H1 (cell line): ENCODE results near the gene LIPC. TPM values are rescaled to one million over a fixed set of nuclear protein-coding genes. Genes with fewer than 3 reads are reported as not detected.

Experiments
- CTCF ChIA-PET: fragments of 300-600 bp; sonication (Branson Sonifier 250); formaldehyde crosslinking; loops from one replicate; lab custom pipeline; 2021; ENCODE audit not compliant: partially characterized antibody; lab: Charles Lee
- POLR2A ChIA-PET: fragments of 300-600 bp; sonication (Branson Sonifier 250); formaldehyde crosslinking; loops from one replicate; lab custom pipeline; 2021; ENCODE audit warnings: inconsistent platforms; ENCODE audit not compliant: partially characterized antibody; lab: Charles Lee
- DNase-seq, 2 experiments: peaks; one replicate each; pipeline versions ENCODE4 v3.0.0 to v3.0.0-alpha.2; 2010 to 2022; ENCODE audit warnings: low spot score in 2 of 2, low read depth in 1 of 2, mixed read lengths in 1 of 2
- FAIRE-seq: peaks from 2 replicates; lab custom pipeline; 2011; peaks lifted over from hg19 to GRCh38; lab: Jason Lieb, UNC
- H2AFZ ChIP-seq: 2 replicates; pipeline ENCODE4 v1.8.1; 2012; ENCODE audit warnings: low read length, inconsistent platforms
- H2AK5ac ChIP-seq: 2 replicates; pipeline ENCODE4 v1.6.1; 2013; ENCODE audit warnings: low read depth, low read length
- H2BK120ac ChIP-seq: replicated peaks from 2 replicates; pipeline ENCODE3; 2013; ENCODE audit warnings: low read depth, low read length, inconsistent platforms
- H2BK12ac ChIP-seq: 2 replicates; pipeline ENCODE4 v1.6.1; 2013; ENCODE audit warnings: low read depth, low read length
- H2BK15ac ChIP-seq: 2 replicates; pipeline ENCODE4 v1.6.1; 2013; ENCODE audit warnings: low read length
- H2BK20ac ChIP-seq: 2 replicates; pipeline ENCODE4 v1.6.1; 2013; ENCODE audit warnings: low read length
- H2BK5ac ChIP-seq: 2 replicates; pipeline ENCODE4 v1.6.1; 2013; ENCODE audit warnings: low read depth, low read length
- H3K14ac ChIP-seq: 2 replicates; pipeline ENCODE4 v1.6.1; 2013; ENCODE audit warnings: inconsistent platforms; ENCODE audit not compliant: insufficient read length
- H3K18ac ChIP-seq: 2 replicates; pipeline ENCODE4 v1.6.1; 2013; ENCODE audit warnings: low read length; ENCODE audit errors: extremely low read depth
- H3K23ac ChIP-seq: 2 replicates; pipeline ENCODE4 v1.6.1; 2013; ENCODE audit warnings: inconsistent platforms; ENCODE audit not compliant: insufficient read length
- H3K23me2 ChIP-seq: 2 replicates; pipeline ENCODE4 v1.6.1; 2013; ENCODE audit warnings: low read depth, low read length
- H3K27ac ChIP-seq: 2 replicates; pipeline ENCODE4 v1.6.1; 2011; ENCODE audit warnings: low read depth, low read length, inconsistent platforms
- H3K27me3 ChIP-seq, 4 experiments: replicated peaks in 1 of 4; 1 replicate in 1 of 4; 2 replicates in 3 of 4; pipeline versions ENCODE4 v1.6.1 to v1.8.1; 2011 to 2013; ENCODE audit warnings: low read length in 3 of 4, mild to moderate bottlenecking in 3 of 4, inconsistent platforms in 2 of 4, mixed read lengths in 2 of 4, moderate library complexity in 1 of 4; ENCODE audit not compliant: control insufficient read depth in 3 of 4, insufficient read depth in 3 of 4; ENCODE audit errors: extremely low read depth in 1 of 4
- H3K36me3 ChIP-seq, 4 experiments: 2 replicates each; pipeline versions ENCODE4 v1.6.1 to v1.8.1; 2011 to 2013; ENCODE audit warnings: mild to moderate bottlenecking in 4 of 4, low read length in 3 of 4, moderate library complexity in 2 of 4, control low read depth in 1 of 4, inconsistent platforms in 1 of 4; ENCODE audit not compliant: insufficient read depth in 4 of 4, control insufficient read depth in 2 of 4
- H3K4ac ChIP-seq: replicated peaks from 2 replicates; pipeline ENCODE3; 2013; ENCODE audit warnings: low read length, low read depth, mixed read lengths, inconsistent platforms; ENCODE audit not compliant: insufficient read length
- H3K4me1 ChIP-seq, 4 experiments: replicated peaks in 1 of 4; 1 replicate in 1 of 4; 2 replicates in 3 of 4; pipeline versions ENCODE4 v1.6.1 to v1.8.1; 2011 to 2013; ENCODE audit warnings: low read length in 3 of 4, inconsistent platforms in 2 of 4, mixed read lengths in 1 of 4; ENCODE audit not compliant: insufficient read depth in 4 of 4, control insufficient read depth in 3 of 4
- H3K4me2 ChIP-seq, 2 experiments: 2 replicates each; pipeline versions ENCODE4 v1.6.1 to v1.8.1; 2011 to 2013; ENCODE audit warnings: low read depth in 2 of 2, low read length in 2 of 2, control low read depth in 1 of 2, inconsistent platforms in 1 of 2, mild to moderate bottlenecking in 1 of 2; ENCODE audit not compliant: insufficient read depth in 1 of 2
- H3K4me3 ChIP-seq, 4 experiments: fragments of 200-600, 300-600 bp in 1 of 4; sonication (generic), shearing (Covaris generic), sonication (Bioruptor Twin) in 1 of 4; 2 replicates each; pipeline versions ENCODE4 v1.5.1 to v1.8.1; 2011 to 2016; ENCODE audit warnings: low read length in 4 of 4, low read depth in 3 of 4, control low read depth in 2 of 4, inconsistent platforms in 2 of 4, mild to moderate bottlenecking in 2 of 4, mixed read lengths in 1 of 4, moderate library complexity in 1 of 4; ENCODE audit not compliant: insufficient read depth in 2 of 4; ENCODE audit errors: extremely low read depth in 1 of 4
- H3K56ac ChIP-seq: replicated peaks from 2 replicates; pipeline ENCODE3; 2013; ENCODE audit warnings: low read depth, mild to moderate bottlenecking, mixed read lengths, low read length, inconsistent platforms; ENCODE audit not compliant: insufficient read length
- H3K79me1 ChIP-seq: 2 replicates; pipeline ENCODE4 v1.6.1; 2013; ENCODE audit warnings: low read depth, low read length, control low read depth
- H3K79me2 ChIP-seq, 2 experiments: 2 replicates each; pipeline versions ENCODE4 v1.6.1 to v1.8.1; 2012 to 2013; ENCODE audit warnings: low read length in 2 of 2, mild to moderate bottlenecking in 2 of 2, inconsistent platforms in 1 of 2; ENCODE audit not compliant: insufficient read depth in 2 of 2, control insufficient read depth in 1 of 2
- H3K9ac ChIP-seq, 4 experiments: replicated peaks in 1 of 4; 1 replicate in 1 of 4; 2 replicates in 3 of 4; pipeline versions ENCODE4 v1.6.1 to v1.8.1; 2011 to 2013; ENCODE audit warnings: low read depth in 3 of 4, low read length in 3 of 4, control low read depth in 2 of 4, mild to moderate bottlenecking in 2 of 4, moderate library complexity in 2 of 4, inconsistent platforms in 1 of 4; ENCODE audit errors: extremely low read depth in 1 of 4
- H3K9me3 ChIP-seq, 2 experiments: 2 replicates each; pipeline versions ENCODE4 v1.6.1 to v1.8.1; 2012 to 2013; ENCODE audit warnings: mild to moderate bottlenecking in 2 of 2, moderate library complexity in 2 of 2, control low read depth in 1 of 2, inconsistent platforms in 1 of 2, low read depth in 1 of 2, low read length in 1 of 2, mixed read lengths in 1 of 2; ENCODE audit not compliant: insufficient read depth in 2 of 2
- H4K20me1 ChIP-seq, 2 experiments: replicated peaks in 1 of 2; 2 replicates each; pipeline versions ENCODE3 to v1.8.1; 2011 to 2013; ENCODE audit warnings: inconsistent platforms in 2 of 2, low read length in 2 of 2, mild to moderate bottlenecking in 1 of 2; ENCODE audit not compliant: insufficient read depth in 2 of 2, control insufficient read depth in 1 of 2
- H4K5ac ChIP-seq: 2 replicates; pipeline ENCODE4 v1.6.1; 2013; ENCODE audit warnings: low read length, low read depth, mixed read lengths, inconsistent platforms; ENCODE audit not compliant: insufficient read length
- H4K8ac ChIP-seq: 2 replicates; pipeline ENCODE4 v1.8.0; 2013; ENCODE audit warnings: mild to moderate bottlenecking, moderate library complexity, low read length, inconsistent platforms; ENCODE audit not compliant: insufficient read depth; ENCODE audit errors: extremely low read depth
- H4K91ac ChIP-seq: replicated peaks from 2 replicates; pipeline ENCODE3; 2013; ENCODE audit warnings: low read length, mixed read lengths, inconsistent platforms; ENCODE audit not compliant: insufficient read length
- CEBPB ChIP-seq: IDR thresholded peaks from 2 replicates; pipeline ENCODE4 v1.6.1; 2012; ENCODE audit warnings: low read depth, low read length
- CTBP2 ChIP-seq: IDR thresholded peaks from 2 replicates; pipeline ENCODE4 v1.7.0; 2011; ENCODE audit warnings: borderline replicate concordance, mild to moderate bottlenecking, moderate library complexity, mixed read lengths, low read length; ENCODE audit not compliant: insufficient read depth, insufficient read length
- FOSL1 ChIP-seq: IDR thresholded peaks from 2 replicates; pipeline ENCODE4 v1.6.1; 2011; ENCODE audit warnings: mild to moderate bottlenecking, low read depth, low read length, moderate library complexity; ENCODE audit not compliant: insufficient read depth
- GABPA ChIP-seq: IDR thresholded peaks from 2 replicates; pipeline ENCODE4 v1.6.1; 2011; ENCODE audit warnings: mild to moderate bottlenecking, low read length, moderate library complexity, borderline replicate concordance; ENCODE audit not compliant: insufficient read depth
- JUN ChIP-seq: IDR thresholded peaks from 2 replicates; pipeline ENCODE4 v1.6.1; 2011; ENCODE audit warnings: low read depth, mild to moderate bottlenecking, improper control_type of control experiment, low read length
- JUND ChIP-seq: IDR thresholded peaks from 2 replicates; pipeline ENCODE4 v1.6.1; 2011; ENCODE audit warnings: mild to moderate bottlenecking, improper control_type of control experiment, low read length
- KDM1A ChIP-seq: fragments of 200-600, 300-600 bp; sonication (generic); IDR thresholded peaks from 2 replicates; pipeline ENCODE4 v1.7.1; 2016; ENCODE audit warnings: mild to moderate bottlenecking, low read length, borderline replicate concordance
- MAFK ChIP-seq: IDR thresholded peaks from 2 replicates; pipeline ENCODE4 v1.6.1; 2012; ENCODE audit warnings: low read depth, mild to moderate bottlenecking, improper control_type of control experiment, low read length
- MAX ChIP-seq: IDR thresholded peaks from 2 replicates; pipeline ENCODE4 v1.6.1; 2012; ENCODE audit warnings: inconsistent platforms
- NRF1 ChIP-seq: IDR thresholded peaks from 2 replicates; pipeline ENCODE4 v1.6.1; 2011; ENCODE audit warnings: mild to moderate bottlenecking, low read depth, low read length, improper control_type of control experiment
- PHF8 ChIP-seq: fragments of 200-600 bp; sonication (generic); conservative IDR thresholded peaks from 2 replicates; pipeline ENCODE4 v1.7.1; 2012; ENCODE audit warnings: low read depth, mild to moderate bottlenecking, inconsistent platforms, low read length, moderate library complexity
- RFX5 ChIP-seq: IDR thresholded peaks from 2 replicates; pipeline ENCODE4 v1.6.1; 2011; ENCODE audit warnings: low read depth, low read length, improper control_type of control experiment, borderline replicate concordance
- SIX5 ChIP-seq: IDR thresholded peaks from 2 replicates; pipeline ENCODE4 v1.6.1; 2011; ENCODE audit warnings: mild to moderate bottlenecking, low read depth, low read length
- SP4 ChIP-seq: IDR thresholded peaks from 2 replicates; pipeline ENCODE4 v1.6.1; 2012; ENCODE audit warnings: low read length, inconsistent platforms
- WGBS, 2 experiments: shearing (Covaris generic) in 1 of 2; methylation state at CpG; one replicate each; pipeline versions ENCODE4 v1.1.6 to v1.1.7; 2013 to 2015; ENCODE audit warnings: low lambda C conversion rate in 2 of 2, mixed read lengths in 2 of 2, inconsistent platforms in 1 of 2, low coverage in 1 of 2, missing lambda C conversion rate in 1 of 2; ENCODE audit not compliant: insufficient replicate concordance in 2 of 2, insufficient coverage in 1 of 2, insufficient read length in 1 of 2; ENCODE audit errors: extremely low coverage in 1 of 2, missing lambda C conversion rate in 1 of 2; 5-methylcytosine and 5-hydroxymethylcytosine counted together
- polyA plus RNA-seq, 7 experiments: library from polyadenylated mRNA; depleted of rRNA in 3 of 7; stranded (reverse) in 5 of 7; unstranded in 2 of 7; fragments of >200 nt in 5 of 7; fragments of 200-250 nt in 2 of 7; gene quantifications; 1 replicate in 5 of 7; 2 replicates in 1 of 7; 4 replicates in 1 of 7; pipeline versions ENCODE4 v1.2.1 to v1.2.3, GENCODE V29; 2011 to 2013; ENCODE audit warnings: missing spikeins in 2 of 7, mixed read lengths in 2 of 7
- total RNA-seq: library from RNA; stranded (reverse); fragmentation: NEBNext Ultra II Directional; extraction: Animal tissue kit (Norgen Biotek cat#: 25700); gene quantifications from 2 replicates; pipeline ENCODE4 v1.2.1, GENCODE V29; 2021

LIPC gene
- total and polyA plus RNA-seq, 2 of the 8 experiments (the other 6 are each of a cell fraction or from before 2014, with no cell fraction given): not detected

DNA sequence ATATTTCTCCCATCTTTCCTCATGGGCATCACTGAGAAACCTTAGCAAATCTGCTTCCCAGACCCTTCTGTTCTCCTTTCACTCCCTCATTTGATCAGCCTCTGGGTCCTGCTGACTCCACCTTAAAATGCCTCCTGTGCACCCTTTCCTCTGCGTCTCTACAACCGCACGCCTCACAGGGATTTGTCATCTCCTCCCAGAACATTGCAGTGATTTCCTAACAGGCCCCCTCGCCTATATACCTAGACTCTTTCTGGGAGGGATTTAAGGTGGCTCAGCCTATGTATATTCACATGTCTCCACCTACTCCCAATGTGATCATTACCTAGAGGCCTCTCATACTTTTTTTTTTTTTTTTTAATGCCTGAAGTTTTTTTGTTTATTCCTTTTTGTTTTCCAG, 69.2 kb downstream of the LIPC start:
- Histone ChIP-seq H3K79me2 (no peaks in the 10 kb centered on the region), H3K4me3 (no peak overlapping the region), H3K18ac (no peak overlapping the region), H4K5ac (no peak overlapping the region), H4K91ac (no peak overlapping the region), H3K9me3 (no peaks in the 10 kb centered on the region), H3K27ac (no peak overlapping the region), H3K56ac (no peak overlapping the region), H2AK5ac (no peak overlapping the region), H2BK20ac (no peak overlapping the region), H2BK12ac (no peak overlapping the region), H3K4me1 (no peaks in the 10 kb centered on the region; a peak in 1 of 7 replicates), H4K8ac (no peak overlapping the region), H3K23ac (no peak overlapping the region), H3K36me3 (no peaks in the 10 kb centered on the region), H4K20me1 (no peaks in the 10 kb centered on the region), H3K4ac (no peak overlapping the region), H2BK120ac (no peak overlapping the region), H3K23me2 (no peaks in the 10 kb centered on the region), H2BK15ac (no peak overlapping the region), H3K79me1 (no peaks in the 10 kb centered on the region), H2AFZ (no peak overlapping the region), H3K14ac (no peak overlapping the region), H3K9ac (no peak overlapping the region), H3K4me2 (no peak overlapping the region), H3K27me3 (no peaks in the 10 kb centered on the region; a peak in 1 of 7 replicates), H2BK5ac (no peak overlapping the region)
- 96% methylated on average over 4 of the region's 4 CpGs; no CpG with 5 or more reads in 1 of the 2 experiments for WGBS, 2 experiments
- ChIA-PET POLR2A (no interaction called here), CTCF (interaction anchor here (0.6 kb wide), 1 partner anchor 208 kb away, joined by 3 read pairs; no protein-coding TSS in a partner anchor)
- FAIRE-seq (no peak), DNase-seq (no peak)
- TF ChIP-seq PHF8 (no peak), CTBP2 (no peak), SIX5 (no peak), GABPA (no peak), MAX (no peak), NRF1 (no peak), RFX5 (no peak), JUND (no peak), CEBPB (no peak), FOSL1 (no peak), KDM1A (no peak), SP4 (no peak), MAFK (no peak), JUN (no peak)
